Fibroblast of lung (primary cell): ENCODE results near the gene PCDHGA7. TPM values are rescaled to one million over a fixed set of nuclear protein-coding genes. Genes with fewer than 3 reads are reported as not detected.
A peak's percentile ranks its signal among the peaks of the same experiment; 100 is the strongest.

Source experiments
- DNase-seq, 2 donors: peaks; one replicate each; pipeline versions ENCODE4 v3.0.0 to v3.0.0-alpha.2; 2010; ENCODE audit warnings: low read depth in 2 of 2
- H2AFZ ChIP-seq: 2 replicates; pipeline ENCODE4 v1.5.1; 2012; ENCODE audit warnings: low read length, control low read depth, inconsistent platforms
- H3K27ac ChIP-seq: 2 replicates; pipeline ENCODE4 v1.5.1; 2011; ENCODE audit warnings: low read length, control low read depth; ENCODE audit not compliant: insufficient read depth
- H3K27me3 ChIP-seq: 2 replicates; pipeline ENCODE4 v1.5.1; 2011; ENCODE audit warnings: mild to moderate bottlenecking, low read length; ENCODE audit not compliant: control insufficient read depth, insufficient read depth
- H3K36me3 ChIP-seq: 2 replicates; pipeline ENCODE4 v1.5.1; 2011; ENCODE audit warnings: low read length; ENCODE audit not compliant: control insufficient read depth, insufficient read depth
- H3K4me1 ChIP-seq: 2 replicates; pipeline ENCODE4 v1.5.1; 2011; ENCODE audit warnings: low read length; ENCODE audit not compliant: control insufficient read depth, insufficient read depth; ENCODE audit errors: extremely low read depth
- H3K4me2 ChIP-seq: 2 replicates; pipeline ENCODE4 v1.5.1; 2011; ENCODE audit warnings: low read length, control low read depth; ENCODE audit not compliant: insufficient read depth; ENCODE audit errors: extremely low read depth
- H3K4me3 ChIP-seq, 4 experiments: fragments of 200-600 bp in 1 of 4; sonication (generic) in 1 of 4; replicated peaks in 1 of 4; 2 replicates each; pipeline ENCODE4 v1.5.1; 2011 to 2016; ENCODE audit warnings: low read length in 4 of 4, low read depth in 3 of 4, mild to moderate bottlenecking in 3 of 4, control low read depth in 2 of 4, inconsistent platforms in 1 of 4, mixed read lengths in 1 of 4; ENCODE audit not compliant: insufficient read depth in 1 of 4; ENCODE audit errors: control extremely low read depth in 1 of 4
- H3K79me2 ChIP-seq: 2 replicates; pipeline ENCODE4 v1.5.1; 2012; ENCODE audit warnings: mild to moderate bottlenecking, low read length, inconsistent platforms; ENCODE audit not compliant: control insufficient read depth, insufficient read depth
- H3K9ac ChIP-seq: 2 replicates; pipeline ENCODE4 v1.5.1; 2011; ENCODE audit warnings: mild to moderate bottlenecking, low read length, control low read depth; ENCODE audit not compliant: insufficient read depth
- H3K9me3 ChIP-seq: 2 replicates; pipeline ENCODE4 v1.5.1; 2012; ENCODE audit warnings: low read depth, low read length; ENCODE audit not compliant: control insufficient read depth, insufficient read depth
- H4K20me1 ChIP-seq: 2 replicates; pipeline ENCODE4 v1.5.1; 2011; ENCODE audit warnings: low read length; ENCODE audit not compliant: control insufficient read depth, insufficient read depth; ENCODE audit errors: extremely low read depth
- CTCF ChIP-seq, 2 donors: IDR thresholded peaks in 1 of 2; conservative IDR thresholded peaks in 1 of 2; 1 replicate in 1 of 2; 2 replicates in 1 of 2; pipeline ENCODE4 v1.5.1; 2011 to 2012; ENCODE audit warnings: low read length in 2 of 2, control low read depth in 1 of 2, inconsistent platforms in 1 of 2, low read depth in 1 of 2, mild to moderate bottlenecking in 1 of 2
- EZH2 ChIP-seq: IDR thresholded peaks from 2 replicates; pipeline ENCODE4 v1.5.1; 2012; ENCODE audit warnings: low read length, control low read depth, mild to moderate bottlenecking; ENCODE audit errors: missing control alignments
- polyA plus RNA-seq, 2 donors: library from polyadenylated mRNA; depleted of rRNA in 1 of 2; stranded (reverse) in 1 of 2; unstranded in 1 of 2; fragments of >200 nt; gene quantifications; 2 replicates each; pipeline ENCODE4 v1.2.1, GENCODE V29; 2011 to 2012; ENCODE audit warnings: missing spikeins in 1 of 2
- total RNA-seq: library from RNA; depleted of rRNA; stranded (reverse); fragments of >200 nt; gene quantifications from 2 replicates; pipeline ENCODE4 v1.2.1, GENCODE V29; 2014

Gene PCDHGA7
- total and polyA plus RNA-seq, 2 donors (not counting 1 experiment from before 2014, with no cell fraction given) = 2.7 to 6.8 TPM

GRCh38 chr5:141398608-141399007 lies 16.1 kb downstream of the PCDHGA7 start:
- no peaks in the 10 kb centered on the region for H4K20me1 ChIP-seq
- H2AFZ ChIP-seq = no peak overlapping the region
- TF ChIP-seq CTCF (conservative IDR thresholded peaks at IDR 0.05 in 1 of 2, IDR thresholded peaks at IDR 0.05 in 1 of 2; ENCODE audit: low read depth in 1 of 2, low read length in 2 of 2) (no peak), EZH2 (no peak)
- no peak overlapping the region for H3K27ac ChIP-seq
- peak overlapping the region; percentile 23 for H3K4me2 ChIP-seq
- no peaks in the 10 kb centered on the region for H3K4me1 ChIP-seq
- H3K9me3 ChIP-seq = peaks cover 5% of the 10 kb centered on the region
- no peaks in the 10 kb centered on the region for H3K79me2 ChIP-seq
- peak overlapping the region in 2 of 4 experiments; percentile 8 to 30 for H3K4me3 ChIP-seq
- H3K27me3 ChIP-seq = no peaks in the 10 kb centered on the region
- no peak for DNase-seq
- H3K36me3 ChIP-seq = no peaks in the 10 kb centered on the region
- H3K9ac ChIP-seq = no peak overlapping the region

GRCh38 chr5:141399555-141400258 lies 17.2 kb downstream of the PCDHGA7 start:
- Histone ChIP-seq H3K27me3 (no peaks in the 10 kb centered on the region), H4K20me1 (no peaks in the 10 kb centered on the region), H3K79me2 (no peaks in the 10 kb centered on the region), H3K4me3 (peak overlapping the region in 1 of 4 experiments; percentile 27), H3K36me3 (no peaks in the 10 kb centered on the region), H3K27ac (no peak overlapping the region), H3K4me1 (no peaks in the 10 kb centered on the region), H3K9me3 (peaks cover 4% of the 10 kb centered on the region), H3K9ac (no peak overlapping the region), H3K4me2 (no peak overlapping the region), H2AFZ (no peak overlapping the region)
- DNase-seq = no peak
- no peak for TF ChIP-seq CTCF (conservative IDR thresholded peaks at IDR 0.05 in 1 of 2, IDR thresholded peaks at IDR 0.05 in 1 of 2; ENCODE audit: low read depth in 1 of 2, low read length in 2 of 2)
- no peak for TF ChIP-seq EZH2

- no peak within 1 kb of the TSS for H2AFZ ChIP-seq
- no peaks in the 10 kb centered on the region for H3K4me1 ChIP-seq
- peak within 1 kb of the TSS; percentile 8 to 50 (median 17) for H3K4me3 ChIP-seq
- peak within 1 kb of the TSS; percentile 62 for H3K4me2 ChIP-seq
- H3K27me3 ChIP-seq = no peaks in the 10 kb centered on the region
- no peaks in the 10 kb centered on the region for H4K20me1 ChIP-seq
- H3K36me3 ChIP-seq = no peaks in the 10 kb centered on the region
- no peak within 1 kb of the TSS for H3K9ac ChIP-seq
- TF ChIP-seq EZH2 = no peak
- peak; percentile 40 to 49 for TF ChIP-seq CTCF (conservative IDR thresholded peaks at IDR 0.05 in 1 of 2, IDR thresholded peaks at IDR 0.05 in 1 of 2; ENCODE audit: low read depth in 1 of 2, low read length in 2 of 2)
- no peak within 1 kb of the TSS for H3K27ac ChIP-seq
- peaks cover 4% of the 10 kb centered on the region for H3K9me3 ChIP-seq
- peak; percentile 24 to 57 for DNase-seq
- H3K79me2 ChIP-seq = no peaks in the 10 kb centered on the region
Observed at GRCh38 chr5:141402553-141403243, 20.2 kb downstream of the PCDHGA7 start, which contains the start of gene PCDHGA9. Gene PCDHGA9, plus strand, starts transcription at chr5:141402778. Its CDS starts 175 bp downstream, at chr5:141402953.
